GM23338 (cell line): ENCODE data around the gene AHR. TPM values are rescaled to one million over a fixed set of nuclear protein-coding genes. Genes with fewer than 3 reads are reported as not detected.

Source experiments
- ATAC-seq: fragments of 200-7000 bp; cut with Tn5 transposase; 3 replicates; pipeline ENCODE4 v1.9.1; 2020
- DNase-seq: peaks from one replicate; pipeline ENCODE4 v3.0.0-alpha.2; 2015; ENCODE audit warnings: low spot score
- H2AFZ ChIP-seq: fragments of 200-600 bp; sonication (generic); 2 replicates; pipeline ENCODE4 v1.8.0; 2016; ENCODE audit warnings: antibody characterized with exemption, mild to moderate bottlenecking, moderate library complexity
- H3F3A ChIP-seq: fragments of 200-600 bp; sonication (generic); replicated peaks from 2 replicates; pipeline ENCODE4 v1.8.0; 2017; ENCODE audit warnings: antibody characterized with exemption, mixed run types, low read depth
- H3K27ac ChIP-seq: fragments of 200-600 bp; sonication (generic); 2 replicates; pipeline ENCODE4 v1.6.1; 2016; ENCODE audit warnings: low read depth
- H3K27me3 ChIP-seq: fragments of 200-600 bp; sonication (generic); 2 replicates; pipeline ENCODE4 v1.8.0; 2016; ENCODE audit warnings: mild to moderate bottlenecking, mixed run types, moderate library complexity; ENCODE audit not compliant: insufficient read depth
- H3K36me3 ChIP-seq: fragments of 200-600 bp; sonication (generic); 2 replicates; pipeline ENCODE4 v1.8.0; 2016; ENCODE audit warnings: mild to moderate bottlenecking; ENCODE audit not compliant: insufficient read depth
- H3K4me1 ChIP-seq: fragments of 200-600 bp; sonication (generic); 2 replicates; pipeline ENCODE4 v1.8.0; 2016; ENCODE audit warnings: mild to moderate bottlenecking, moderate library complexity; ENCODE audit not compliant: insufficient read depth
- H3K4me2 ChIP-seq: fragments of 200-600 bp; sonication (generic); 2 replicates; pipeline ENCODE4 v1.7.1; 2017; ENCODE audit warnings: mixed run types
- H3K4me3 ChIP-seq: fragments of 200-600 bp; sonication (generic); 2 replicates; pipeline ENCODE4 v1.6.1; 2016; ENCODE audit warnings: mixed run types
- H3K79me2 ChIP-seq: fragments of 200-600 bp; sonication (generic); replicated peaks from 2 replicates; pipeline ENCODE4 v1.8.0; 2017; ENCODE audit warnings: mild to moderate bottlenecking; ENCODE audit not compliant: insufficient read depth
- H3K9me2 ChIP-seq: fragments of 200-600 bp; sonication (generic); 2 replicates; pipeline ENCODE4 v1.8.0; 2017; ENCODE audit not compliant: insufficient read depth
- H4K20me1 ChIP-seq: fragments of 200-600 bp; sonication (generic); replicated peaks from 2 replicates; pipeline ENCODE4 v1.8.0; 2017; ENCODE audit warnings: mild to moderate bottlenecking; ENCODE audit not compliant: insufficient read depth
- H3K27ac Mint-ChIP-seq: 2 replicates; pipeline ENCODE4 v1.8.0; 2020; ENCODE audit warnings: inconsistent platforms, mild to moderate bottlenecking, moderate library complexity, mixed read lengths
- H3K27me3 Mint-ChIP-seq: 3 replicates; pipeline ENCODE4 v1.8.0; 2022; ENCODE audit warnings: low read depth, mild to moderate bottlenecking, moderate library complexity, mixed read lengths, inconsistent platforms; ENCODE audit not compliant: insufficient read depth, poor library complexity
- H3K36me3 Mint-ChIP-seq: 3 replicates; pipeline ENCODE4 v1.8.0; 2021; ENCODE audit warnings: low read depth, mild to moderate bottlenecking, inconsistent platforms, moderate library complexity, mixed read lengths
- H3K4me1 Mint-ChIP-seq: 3 replicates; pipeline ENCODE4 v1.8.0; 2020; ENCODE audit warnings: mild to moderate bottlenecking, inconsistent platforms, mixed read lengths
- H3K4me3 Mint-ChIP-seq: 3 replicates; pipeline ENCODE4 v1.8.0; 2021; ENCODE audit warnings: moderate library complexity, mild to moderate bottlenecking, inconsistent platforms, mixed read lengths
- H3K9me3 Mint-ChIP-seq: 3 replicates; pipeline ENCODE4 v1.8.0; 2020; ENCODE audit warnings: moderate library complexity, mild to moderate bottlenecking, inconsistent platforms, mixed read lengths
- CTCF ChIP-seq, 2 experiments: fragments of 200-600 bp in 1 of 2; sonication (generic) in 1 of 2; conservative IDR thresholded peaks; 2 replicates each; pipeline versions ENCODE4 v1.5.1 to v1.6.1; 2016 to 2017; ENCODE audit warnings: antibody characterized with exemption in 2 of 2, low read depth in 2 of 2, mild to moderate bottlenecking in 2 of 2, moderate library complexity in 1 of 2
- EZH2 ChIP-seq: fragments of 200-600 bp; sonication (generic); IDR thresholded peaks from one replicate; pipeline ENCODE4 v1.8.0; 2017; ENCODE audit warnings: antibody characterized with exemption, mild to moderate bottlenecking, low read depth; ENCODE audit not compliant: unreplicated experiment
- ZNF331 ChIP-seq: fragments of 250-450 bp; sonication (Bioruptor Pico); IDR thresholded peaks from 2 replicates; pipeline ENCODE4 v1.5.0; 2020; ENCODE audit warnings: low read depth, mild to moderate bottlenecking, moderate library complexity
- ZNF462 ChIP-seq: fragments of 250-450 bp; sonication (Bioruptor Pico); IDR thresholded peaks from 2 replicates; pipeline ENCODE4 v1.5.0; 2020; ENCODE audit warnings: mild to moderate bottlenecking, moderate library complexity
- polyA plus RNA-seq: library from polyadenylated mRNA; unstranded; fragments of >200 nt; fragmentation: Nextera tagmentation; extraction: Ambion mirVana; gene quantifications from 2 replicates; pipeline ENCODE4 v1.2.1, GENCODE V29; 2016
- total RNA-seq: library from RNA; depleted of rRNA; stranded (reverse); fragments of >200 nt; shearing (Covaris generic); gene quantifications from 2 replicates; pipeline ENCODE4 v1.2.3, GENCODE V29; 2014

AHR gene
- total and polyA plus RNA-seq, 2 experiments from 2014 or later, result 3.4 to 14.9 TPM

- no peak for TF ChIP-seq ZNF462 (CRISPR knock-in tag)
Measured at GRCh38 chr7:17304926-17305325, 6.5 kb downstream of the AHR start (continued).

GRCh38 chr7:17305387-17306171, 7.1 kb downstream of the AHR start:
- no peak for ATAC-seq
- H3K27me3 ChIP-seq, result peaks cover 2% of the 10 kb centered on the region; the same call in 1 of the 2 replicates
- H3K4me2 ChIP-seq, result no peak overlapping the region; the same call in 1 of the 2 replicates
- peaks cover 26% of the 10 kb centered on the region for H3K4me1 Mint-ChIP-seq
- no peak overlapping the region for H3K4me3 Mint-ChIP-seq
- H3K79me2 ChIP-seq, result peaks cover 96% of the 10 kb centered on the region
- H3K27me3 Mint-ChIP-seq, result no peaks in the 10 kb centered on the region
- H3K36me3 ChIP-seq, result no peaks in the 10 kb centered on the region
- peaks cover 28% of the 10 kb centered on the region for H3K4me1 ChIP-seq
- H3K27ac Mint-ChIP-seq, result peak overlapping the region; percentile 52
- no peak overlapping the region for H2AFZ ChIP-seq
- no peaks in the 10 kb centered on the region for H3K9me3 Mint-ChIP-seq
- DNase-seq, result no peak
- no peak overlapping the region for H3K4me3 ChIP-seq
- no peaks in the 10 kb centered on the region for H3F3A ChIP-seq
- no peaks in the 10 kb centered on the region for H4K20me1 ChIP-seq
- no peak overlapping the region for H3K27ac ChIP-seq
- no peaks in the 10 kb centered on the region for H3K9me2 ChIP-seq
- H3K36me3 Mint-ChIP-seq, result no peaks in the 10 kb centered on the region
- TF ChIP-seq ZNF331 (no peak), CTCF (conservative IDR thresholded peaks at IDR 0.05; ENCODE audit: low read depth in 2 of 2) (no peak), ZNF462 (CRISPR knock-in tag) (no peak), EZH2 (no peak)
